SU-DHL-6 (cell line): ENCODE results near the gene KLK11.

Experiments used
- H2AFZ ChIP-seq: fragments of 200-600 bp; sonication (generic); 2 replicates; pipeline ENCODE4 v1.6.1; 2014; ENCODE audit warnings: low read depth, mild to moderate bottlenecking, moderate library complexity, mixed read lengths, antibody characterized with exemption, low read length; ENCODE audit not compliant: severe bottlenecking
- H3F3A ChIP-seq: fragments of 200-600 bp; shearing (Covaris generic); 2 replicates; pipeline ENCODE4 v1.6.0; 2016; ENCODE audit warnings: antibody characterized with exemption, mild to moderate bottlenecking; ENCODE audit not compliant: insufficient read depth
- H3K27ac ChIP-seq: fragments of 200-600 bp; sonication (generic); 2 replicates; pipeline ENCODE4 v1.5.1; 2016; ENCODE audit warnings: low read depth, mild to moderate bottlenecking, low read length, moderate library complexity, mixed read lengths
- H3K27me3 ChIP-seq: fragments of 200-600 bp; sonication (generic), shearing (Covaris generic); 2 replicates; pipeline ENCODE4 v1.6.0; 2014; ENCODE audit warnings: mild to moderate bottlenecking, low read length
- H3K36me3 ChIP-seq: fragments of 200-600 bp; sonication (generic); 2 replicates; pipeline ENCODE4 v1.6.1; 2014; ENCODE audit warnings: mild to moderate bottlenecking, low read length, mixed read lengths
- H3K4me2 ChIP-seq: fragments of 300-600, 200-600 bp; shearing (Covaris generic), sonication (generic); 2 replicates; pipeline ENCODE4 v1.6.0; 2014; ENCODE audit warnings: low read length, low read depth, mild to moderate bottlenecking; ENCODE audit not compliant: poor library complexity, severe bottlenecking
- H3K4me3 ChIP-seq: fragments of 200-600 bp; sonication (generic); 2 replicates; pipeline ENCODE4 v1.5.1; 2014; ENCODE audit warnings: antibody characterized with exemption, low read length, mild to moderate bottlenecking, mixed read lengths; ENCODE audit not compliant: insufficient read depth, poor library complexity, severe bottlenecking
- H3K79me2 ChIP-seq: fragments of 200-600 bp; sonication (generic); 2 replicates; pipeline ENCODE4 v1.6.1; 2014; ENCODE audit warnings: mild to moderate bottlenecking, low read length, moderate library complexity; ENCODE audit not compliant: insufficient read depth
- H3K9ac ChIP-seq: fragments of 200-600 bp; sonication (generic); 2 replicates; pipeline ENCODE4 v1.7.0; 2014; ENCODE audit warnings: mild to moderate bottlenecking, low read length
- H3K9me2 ChIP-seq: fragments of 200-600 bp; sonication (generic); replicated peaks from 2 replicates; pipeline ENCODE4 v1.6.1; 2014; ENCODE audit warnings: low read length; ENCODE audit not compliant: insufficient read depth
- H3K9me3 ChIP-seq: fragments of 200-600 bp; sonication (generic); 2 replicates; pipeline ENCODE4 v1.6.1; 2014; ENCODE audit warnings: low read length, mixed read lengths; ENCODE audit not compliant: insufficient read depth
- H4K20me1 ChIP-seq: fragments of 200-600 bp; sonication (generic); 2 replicates; pipeline ENCODE4 v1.6.1; 2014; ENCODE audit warnings: low read depth, mild to moderate bottlenecking, antibody characterized with exemption, low read length, moderate library complexity, mixed read lengths
- CTCF ChIP-seq: fragments of 200-600 bp; sonication (generic); IDR thresholded peaks from one replicate; pipeline ENCODE4 v1.5.1; 2017; ENCODE audit warnings: antibody characterized with exemption, mild to moderate bottlenecking, low read length, moderate library complexity; ENCODE audit not compliant: insufficient read depth, poor library complexity, severe bottlenecking
- EZH2phosphoT487 ChIP-seq: fragments of 200-600 bp; sonication (generic), shearing (Covaris generic); conservative IDR thresholded peaks from 2 replicates; pipeline ENCODE4 v1.6.1; 2018; ENCODE audit warnings: mild to moderate bottlenecking, antibody characterized with exemption, low read length, moderate library complexity, mixed read lengths

The KLK11 gene

GRCh38 chr19:51002542-51003311 lies 23.7 kb downstream of the KLK11 start:
- H3K4me2 ChIP-seq, result no peak overlapping the region
- H3K9me3 ChIP-seq, result no peaks in the 10 kb centered on the region
- H3K9ac ChIP-seq, result no peak overlapping the region
- no peak overlapping the region for H2AFZ ChIP-seq
- H3K4me3 ChIP-seq, result no peak overlapping the region
- no peak for TF ChIP-seq EZH2phosphoT487
- TF ChIP-seq CTCF, result no peak
- H4K20me1 ChIP-seq, result no peaks in the 10 kb centered on the region
- H3K27me3 ChIP-seq, result no peaks in the 10 kb centered on the region
- H3K79me2 ChIP-seq, result no peaks in the 10 kb centered on the region
- H3K36me3 ChIP-seq, result no peaks in the 10 kb centered on the region
- no peaks in the 10 kb centered on the region for H3K9me2 ChIP-seq
- H3K27ac ChIP-seq, result no peak overlapping the region
- no peaks in the 10 kb centered on the region for H3F3A ChIP-seq

- Histone ChIP-seq H2AFZ (no peak overlapping the region), H3K9ac (no peak overlapping the region), H3K9me2 (no peaks in the 10 kb centered on the region), H4K20me1 (no peaks in the 10 kb centered on the region), H3K36me3 (no peaks in the 10 kb centered on the region), H3K27ac (no peak overlapping the region), H3K79me2 (no peaks in the 10 kb centered on the region), H3F3A (no peaks in the 10 kb centered on the region), H3K9me3 (no peaks in the 10 kb centered on the region), H3K4me2 (no peak overlapping the region), H3K4me3 (no peak overlapping the region), H3K27me3 (no peaks in the 10 kb centered on the region)
- no peak for TF ChIP-seq CTCF
- TF ChIP-seq EZH2phosphoT487, result no peak
Measured at GRCh38 chr19:51002089-51002532, 24.3 kb downstream of the KLK11 start.

- no peaks in the 10 kb centered on the region for H3K36me3 ChIP-seq
- no peaks in the 10 kb centered on the region; the same call in 1 of the 2 replicates for H3K27me3 ChIP-seq
- no peaks in the 10 kb centered on the region for H3K9me2 ChIP-seq
- no peak within 1 kb of the TSS for H3K4me2 ChIP-seq
- H3K9ac ChIP-seq, result no peak within 1 kb of the TSS
- H4K20me1 ChIP-seq, result no peaks in the 10 kb centered on the region
- TF ChIP-seq EZH2phosphoT487, result no peak
- TF ChIP-seq CTCF, result no peak
- H3K27ac ChIP-seq, result no peak within 1 kb of the TSS
- no peaks in the 10 kb centered on the region for H3F3A ChIP-seq
- H2AFZ ChIP-seq, result no peak within 1 kb of the TSS
- no peaks in the 10 kb centered on the region for H3K9me3 ChIP-seq
- no peaks in the 10 kb centered on the region for H3K79me2 ChIP-seq
- H3K4me3 ChIP-seq, result no peak within 1 kb of the TSS
Measured at GRCh38 chr19:51001515-51001914, 24.9 kb downstream of the KLK11 start, which contains the start of gene KLK8. Gene KLK8 (minus strand): TSS chr19:51001604. CDS start chr19:51001167, 437 bp downstream.
